Measurements from ENCODE around the gene ARHGEF1.

GRCh38 chr19:41859213-41859617 lies 23.8 kb upstream of the ARHGEF1 start:
- TF ChIP-seq, protein P1, sequence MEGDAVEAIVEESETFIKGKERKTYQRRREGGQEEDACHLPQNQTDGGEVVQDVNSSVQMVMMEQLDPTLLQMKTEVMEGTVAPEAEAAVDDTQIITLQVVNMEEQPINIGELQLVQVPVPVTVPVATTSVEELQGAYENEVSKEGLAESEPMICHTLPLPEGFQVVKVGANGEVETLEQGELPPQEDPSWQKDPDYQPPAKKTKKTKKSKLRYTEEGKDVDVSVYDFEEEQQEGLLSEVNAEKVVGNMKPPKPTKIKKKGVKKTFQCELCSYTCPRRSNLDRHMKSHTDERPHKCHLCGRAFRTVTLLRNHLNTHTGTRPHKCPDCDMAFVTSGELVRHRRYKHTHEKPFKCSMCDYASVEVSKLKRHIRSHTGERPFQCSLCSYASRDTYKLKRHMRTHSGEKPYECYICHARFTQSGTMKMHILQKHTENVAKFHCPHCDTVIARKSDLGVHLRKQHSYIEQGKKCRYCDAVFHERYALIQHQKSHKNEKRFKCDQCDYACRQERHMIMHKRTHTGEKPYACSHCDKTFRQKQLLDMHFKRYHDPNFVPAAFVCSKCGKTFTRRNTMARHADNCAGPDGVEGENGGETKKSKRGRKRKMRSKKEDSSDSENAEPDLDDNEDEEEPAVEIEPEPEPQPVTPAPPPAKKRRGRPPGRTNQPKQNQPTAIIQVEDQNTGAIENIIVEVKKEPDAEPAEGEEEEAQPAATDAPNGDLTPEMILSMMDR (IDR thresholded peaks at IDR 0.05) = no peak
- TF ChIP-seq POLR2A (IDR thresholded peaks at IDR 0.05) = no peak

Data from body of pancreas (tissue), 4 donors.